IMR-90 (cell line): ENCODE measurements around the gene HTR1E. TPM values are rescaled to one million over a fixed set of nuclear protein-coding genes. Genes with fewer than 3 reads are reported as not detected.

Source experiments
- ATAC-seq: fragments of 200-7000 bp; cut with Tn5 transposase; 2 replicates; pipeline ENCODE4 v1.9.1; 2020; ENCODE audit warnings: low read depth, mild to moderate bottlenecking, moderate library complexity
- BruUV-seq: library from RNA; stranded (reverse); fragments of 400-500 nt; replicated peaks from 2 replicates; lab custom pipeline; 2021; lab: Mats Ljungman, UMichigan
- CTCF ChIA-PET: fragments of 300-600 bp; formaldehyde crosslinking; extraction: SDS; loops from one replicate; lab custom pipeline; 2021; ENCODE audit warnings: antibody characterized with exemption; lab: Yijun Ruan, JAX
- POLR2A ChIA-PET: fragments of 300-600 bp; sonication (Branson Sonifier 250); formaldehyde crosslinking; loops from one replicate; lab custom pipeline; 2022; ENCODE audit warnings: antibody characterized with exemption; ENCODE audit not compliant: unreplicated experiment; lab: Charles Lee
- DNase-seq: peaks from one replicate; pipeline ENCODE4 v3.0.0; 2013
- H2AFZ ChIP-seq: replicated peaks from 2 replicates; pipeline ENCODE3; 2013; ENCODE audit warnings: low read length, mild to moderate bottlenecking; ENCODE audit not compliant: poor library complexity
- H2AK5ac ChIP-seq: 2 replicates; pipeline ENCODE4 v1.6.1; 2013; ENCODE audit warnings: low read depth, low read length, inconsistent platforms
- H2AK9ac ChIP-seq: replicated peaks from 2 replicates; pipeline ENCODE3; 2013; ENCODE audit warnings: mild to moderate bottlenecking, low read depth, low read length, moderate library complexity; ENCODE audit not compliant: poor library complexity
- H2BK120ac ChIP-seq: 2 replicates; pipeline ENCODE4 v1.6.1; 2013; ENCODE audit warnings: low read depth, low read length, inconsistent platforms
- H2BK15ac ChIP-seq: 3 replicates; pipeline ENCODE4 v1.6.1; 2013; ENCODE audit warnings: low read depth, low read length, inconsistent platforms
- H2BK20ac ChIP-seq: 2 replicates; pipeline ENCODE4 v1.6.1; 2013; ENCODE audit warnings: low read depth, mild to moderate bottlenecking, inconsistent platforms, low read length, moderate library complexity
- H2BK5ac ChIP-seq: 2 replicates; pipeline ENCODE4 v1.6.1; 2013; ENCODE audit warnings: mild to moderate bottlenecking, low read depth, low read length, inconsistent platforms; ENCODE audit not compliant: poor library complexity, severe bottlenecking
- H3K14ac ChIP-seq: replicated peaks from 2 replicates; pipeline ENCODE4 v1.6.1; 2013; ENCODE audit warnings: low read depth, low read length, inconsistent platforms
- H3K18ac ChIP-seq: 2 replicates; pipeline ENCODE4 v1.6.1; 2013; ENCODE audit warnings: low read depth, low read length, control low read depth
- H3K23ac ChIP-seq: 2 replicates; pipeline ENCODE4 v1.6.1; 2013; ENCODE audit warnings: low read depth, low read length, inconsistent platforms
- H3K27ac ChIP-seq: 2 replicates; pipeline ENCODE4 v1.5.1; 2013; ENCODE audit warnings: mild to moderate bottlenecking, control low read depth, low read length; ENCODE audit not compliant: insufficient read depth
- H3K27me3 ChIP-seq: 2 replicates; pipeline ENCODE4 v1.6.1; 2013; ENCODE audit warnings: low read length; ENCODE audit not compliant: control insufficient read depth, insufficient read depth
- H3K36me3 ChIP-seq: 2 replicates; pipeline ENCODE4 v1.6.1; 2013; ENCODE audit warnings: low read length, mixed read lengths; ENCODE audit not compliant: control insufficient read depth, insufficient read depth
- H3K4ac ChIP-seq: 2 replicates; pipeline ENCODE4 v1.6.1; 2013; ENCODE audit warnings: low read depth, low read length, inconsistent platforms
- H3K4me1 ChIP-seq: 2 replicates; pipeline ENCODE4 v1.6.1; 2013; ENCODE audit warnings: low read length, mixed read lengths; ENCODE audit not compliant: control insufficient read depth, insufficient read depth
- H3K4me2 ChIP-seq: 2 replicates; pipeline ENCODE4 v1.6.1; 2013; ENCODE audit warnings: low read depth, mild to moderate bottlenecking, control low read depth, low read length, moderate library complexity
- H3K4me3 ChIP-seq: 2 replicates; pipeline ENCODE4 v1.5.1; 2013; ENCODE audit warnings: low read depth, mild to moderate bottlenecking, control low read depth, low read length, moderate library complexity; ENCODE audit not compliant: insufficient read depth
- H3K56ac ChIP-seq: 2 replicates; pipeline ENCODE4 v1.6.1; 2013; ENCODE audit warnings: low read length, inconsistent platforms; ENCODE audit not compliant: insufficient read depth; ENCODE audit errors: extremely low read depth
- H3K79me1 ChIP-seq, 2 experiments: 2 replicates each; pipeline ENCODE4 v1.6.1; 2013; ENCODE audit warnings: low read length in 2 of 2, inconsistent platforms in 1 of 2, low read depth in 1 of 2
- H3K9ac ChIP-seq: 2 replicates; pipeline ENCODE4 v1.6.1; 2013; ENCODE audit warnings: low read depth, low read length, control low read depth
- H3K9me1 ChIP-seq: 2 replicates; pipeline ENCODE4 v1.6.1; 2013; ENCODE audit warnings: low read length, inconsistent platforms; ENCODE audit not compliant: insufficient read depth
- H3K9me3 ChIP-seq: 2 replicates; pipeline ENCODE4 v1.6.1; 2013; ENCODE audit warnings: low read length; ENCODE audit not compliant: control insufficient read depth, insufficient read depth
- H4K20me1 ChIP-seq: 2 replicates; pipeline ENCODE4 v1.6.1; 2013; ENCODE audit warnings: low read length, inconsistent platforms; ENCODE audit not compliant: insufficient read depth
- H4K5ac ChIP-seq: 2 replicates; pipeline ENCODE4 v1.6.1; 2013; ENCODE audit warnings: mild to moderate bottlenecking, low read depth, low read length, control low read depth
- H4K8ac ChIP-seq, 2 experiments: 2 replicates each; pipeline ENCODE4 v1.6.1; 2013; ENCODE audit warnings: low read depth in 2 of 2, low read length in 2 of 2, control low read depth in 1 of 2, inconsistent platforms in 1 of 2
- H4K91ac ChIP-seq: 2 replicates; pipeline ENCODE4 v1.6.1; 2013; ENCODE audit warnings: low read depth, low read length, inconsistent platforms; ENCODE audit not compliant: insufficient read depth
- BHLHE40 ChIP-seq: fragments of 150-350 bp; IDR thresholded peaks from 2 replicates; pipeline ENCODE4 v1.6.1; 2016; ENCODE audit warnings: mild to moderate bottlenecking, low read depth, low read length
- CEBPB ChIP-seq: IDR thresholded peaks from 2 replicates; pipeline ENCODE4 v1.6.1; 2012; ENCODE audit warnings: low read depth, low read length, improper control_type of control experiment
- CHD1 ChIP-seq: IDR thresholded peaks from 2 replicates; pipeline ENCODE4 v1.6.1; 2012; ENCODE audit warnings: low read depth, low read length, improper control_type of control experiment
- CTCF ChIP-seq: conservative IDR thresholded peaks from 2 replicates; pipeline ENCODE4 v1.5.1; 2012; ENCODE audit warnings: mild to moderate bottlenecking, low read depth, low read length, improper control_type of control experiment
- ELK1 ChIP-seq: fragments of 150-350 bp; IDR thresholded peaks from 2 replicates; pipeline ENCODE4 v1.6.1; 2016; ENCODE audit warnings: low read depth, mild to moderate bottlenecking, low read length, moderate library complexity, borderline replicate concordance
- FOS ChIP-seq: fragments of 150-350 bp; IDR thresholded peaks from 2 replicates; pipeline ENCODE4 v1.6.1; 2016; ENCODE audit warnings: low read depth, low read length
- MAFK ChIP-seq: IDR thresholded peaks from 2 replicates; pipeline ENCODE4 v1.6.1; 2012; ENCODE audit warnings: low read depth, low read length, improper control_type of control experiment
- MAZ ChIP-seq: IDR thresholded peaks from 2 replicates; pipeline ENCODE4 v1.6.1; 2012; ENCODE audit warnings: low read depth, mild to moderate bottlenecking, low read length, improper control_type of control experiment, moderate library complexity, borderline replicate concordance
- MXI1 ChIP-seq: IDR thresholded peaks from 2 replicates; pipeline ENCODE4 v1.6.1; 2012; ENCODE audit warnings: low read depth, mild to moderate bottlenecking, low read length, moderate library complexity, borderline replicate concordance
- POLR2A ChIP-seq: IDR thresholded peaks from 2 replicates; pipeline ENCODE4 v1.6.1; 2012; ENCODE audit warnings: mild to moderate bottlenecking, low read depth, low read length
- RAD21 ChIP-seq: IDR thresholded peaks from 2 replicates; pipeline ENCODE4 v1.6.1; 2012; ENCODE audit warnings: low read length, improper control_type of control experiment
- RCOR1 ChIP-seq: IDR thresholded peaks from 2 replicates; pipeline ENCODE4 v1.6.1; 2012; ENCODE audit warnings: mild to moderate bottlenecking, low read length, improper control_type of control experiment; ENCODE audit not compliant: insufficient replicate concordance
- RFX5 ChIP-seq: IDR thresholded peaks from 2 replicates; pipeline ENCODE4 v1.8.0; 2012; ENCODE audit warnings: low read depth, mild to moderate bottlenecking, low read length, moderate library complexity
- SMC3 ChIP-seq: fragments of 150-350 bp; IDR thresholded peaks from 2 replicates; pipeline ENCODE4 v1.6.1; 2016; ENCODE audit warnings: low read depth, mild to moderate bottlenecking, antibody characterized with exemption, low read length, moderate library complexity
- USF2 ChIP-seq: fragments of 150-350 bp; IDR thresholded peaks from 2 replicates; pipeline ENCODE4 v1.6.1; 2017; ENCODE audit warnings: mild to moderate bottlenecking, antibody characterized with exemption, low read length, low read depth
- WGBS, 2 experiments: methylation state at CpG; one replicate each; pipeline versions ENCODE4 v1.1.5 to v1.1.7; 2013; ENCODE audit warnings: missing lambda C conversion rate in 2 of 2; ENCODE audit not compliant: insufficient read length in 1 of 2; ENCODE audit errors: extremely low coverage in 2 of 2; 5-methylcytosine and 5-hydroxymethylcytosine counted together
- dilution Hi-C: fragments of 300-500 bp; cut with HindIII; formaldehyde crosslinking; loops from one replicate; pipeline ENCODE4 v1.14.3; 2018; ENCODE audit warnings: low sequenced_read_pairs; ENCODE audit not compliant: unreplicated experiment
- in situ Hi-C: fragments of 300-500 bp; cut with MboI; formaldehyde crosslinking; loops from 3 replicates; pipeline ENCODE4 v1.14.3; 2019; ENCODE audit warnings: low sequenced_read_pairs, inconsistent platforms, mixed read lengths
- intact Hi-C: fragments of 100-400 bp; cut with micrococcal nuclease; formaldehyde crosslinking; loops from 2 replicates; pipeline ENCODE4 v1.10.0; 2022
- polyA plus RNA-seq, 3 experiments: library from polyadenylated mRNA; depleted of rRNA; stranded (reverse); fragments of >200 nt; gene quantifications; 2 replicates each; pipeline ENCODE4 v1.2.3, GENCODE V29; 2012; ENCODE audit warnings: low replicate concordance in 1 of 3
- total RNA-seq: library from RNA; depleted of rRNA; stranded (reverse); fragments of >200 nt; gene quantifications from 2 replicates; pipeline ENCODE4 v1.2.3, GENCODE V29; 2012

The HTR1E gene
- total and polyA plus RNA-seq, 2 of the 4 experiments (the other 2 are of a cell fraction): not detected

GRCh38 chr6:87054143-87054833 is 117.0 kb downstream of the HTR1E start:
- dilution Hi-C loops: no loop called here
- CTCF ChIA-PET: no interaction called here
- 33% methylated on average over 1 of the region's 3 CpGs; no CpG with 5 or more reads in 1 of the 2 experiments for WGBS, 2 experiments
- H3K36me3 ChIP-seq: no peaks in the 10 kb centered on the region
- no peak overlapping the region for H2AK5ac ChIP-seq
- H4K5ac ChIP-seq: no peak overlapping the region
- POLR2A ChIA-PET: no interaction called here
- H3K18ac ChIP-seq: no peak overlapping the region
- H3K4me2 ChIP-seq: no peak overlapping the region
- H4K20me1 ChIP-seq: no peaks in the 10 kb centered on the region
- no peak overlapping the region for H2BK15ac ChIP-seq
- no peak overlapping the region for H3K9ac ChIP-seq
- no peak overlapping the region for H4K8ac ChIP-seq
- no peak overlapping the region for H2AK9ac ChIP-seq
- no TSS peak for BruUV-seq
- H3K4me1 ChIP-seq: no peaks in the 10 kb centered on the region
- ATAC-seq (no peak), DNase-seq (no peak)
- no peak overlapping the region for H3K4ac ChIP-seq
- no peak overlapping the region for H3K56ac ChIP-seq
- no peak overlapping the region for H2AFZ ChIP-seq
- no peaks in the 10 kb centered on the region for H3K79me1 ChIP-seq
- intact Hi-C loops: no loop called here
- no peak overlapping the region for H3K23ac ChIP-seq
- TF ChIP-seq FOS (no peak), ELK1 (no peak), RCOR1 (no peak), BHLHE40 (no peak), POLR2A (no peak), RFX5 (no peak), SMC3 (no peak), CTCF (no peak), RAD21 (no peak), MAZ (no peak), MXI1 (no peak), CHD1 (no peak), USF2 (no peak), MAFK (no peak), CEBPB (no peak)
- no peak overlapping the region for H3K4me3 ChIP-seq
- no peaks in the 10 kb centered on the region for H3K9me3 ChIP-seq
- no peak overlapping the region for H2BK120ac ChIP-seq
- no peak overlapping the region for H3K14ac ChIP-seq
- H3K27ac ChIP-seq: no peak overlapping the region
- H2BK20ac ChIP-seq: no peak overlapping the region
- no peak overlapping the region for H4K91ac ChIP-seq
- no peaks in the 10 kb centered on the region for H3K9me1 ChIP-seq
- in situ Hi-C loops: no loop called here
- H3K27me3 ChIP-seq: no peaks in the 10 kb centered on the region
- no peak overlapping the region for H2BK5ac ChIP-seq
